CD1c-positive myeloid dendritic cell (primary cell): ENCODE results near the gene SEC24A.
A peak's percentile ranks its signal among the peaks of the same experiment; 100 is the strongest.
"Not testable (repeated sequence)": the region's sequence is repeated elsewhere in the genome, so short reads cannot be mapped to it uniquely, and the experiment has no call there.

Experiments
- DNase-seq: peaks from one replicate; pipeline ENCODE4 v3.0.0-alpha.2; 2016; ENCODE audit errors: extremely low spot score

Gene SEC24A

GRCh38 chr5:134741052-134741451 lies 92.5 kb downstream of the SEC24A start:
- DNase-seq: no peak

- no peak for DNase-seq
Measured at GRCh38 chr5:134742134-134742533, 93.5 kb downstream of the SEC24A start.

DNA sequence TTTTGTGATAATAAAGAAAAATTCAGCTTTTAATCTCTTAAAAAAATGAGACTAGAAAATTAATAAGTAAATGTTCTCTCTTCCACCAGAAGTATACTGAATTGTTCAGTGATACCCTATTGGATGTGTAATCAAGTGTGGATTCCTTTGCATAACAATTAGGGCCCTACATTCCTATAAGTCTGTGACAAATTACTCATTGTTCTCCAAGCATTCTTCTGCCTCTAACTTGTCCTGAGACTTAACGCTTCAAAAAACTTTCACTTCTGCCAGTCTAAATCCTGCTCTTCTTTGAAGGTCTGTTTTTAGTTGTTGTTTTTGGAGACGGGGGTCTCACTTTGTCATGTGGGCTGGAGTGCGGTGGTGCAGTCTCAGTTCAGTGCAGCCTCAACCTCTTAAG lies 100.8 kb downstream of the SEC24A start:
- no peak for DNase-seq

DNA sequence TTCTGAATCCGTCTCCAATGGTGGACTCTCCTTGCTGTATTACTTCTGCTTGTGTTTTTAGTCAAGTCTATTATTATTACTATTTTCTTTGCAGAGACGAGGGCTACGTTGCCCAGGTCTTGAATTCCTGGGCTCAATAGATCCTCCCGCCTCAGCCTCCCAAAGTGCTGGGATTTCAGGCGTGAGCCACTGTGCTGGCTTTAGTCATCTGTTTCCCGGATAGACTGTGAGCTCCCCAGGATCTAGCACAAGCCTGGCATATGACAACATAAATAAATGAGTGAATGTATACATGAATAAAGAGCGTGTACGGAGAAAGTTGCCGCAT lies 109.6 kb downstream of the SEC24A start:
- no peak for DNase-seq

GRCh38 chr5:134758504-134759341 lies 110.1 kb downstream of the SEC24A start, which contains the start of gene DDX46:
TSS of gene DDX46 (plus strand) at chr5:134758779. CDS start at chr5:134758939, 160 bp downstream.
- DNase-seq: peak; percentile 96

DNA sequence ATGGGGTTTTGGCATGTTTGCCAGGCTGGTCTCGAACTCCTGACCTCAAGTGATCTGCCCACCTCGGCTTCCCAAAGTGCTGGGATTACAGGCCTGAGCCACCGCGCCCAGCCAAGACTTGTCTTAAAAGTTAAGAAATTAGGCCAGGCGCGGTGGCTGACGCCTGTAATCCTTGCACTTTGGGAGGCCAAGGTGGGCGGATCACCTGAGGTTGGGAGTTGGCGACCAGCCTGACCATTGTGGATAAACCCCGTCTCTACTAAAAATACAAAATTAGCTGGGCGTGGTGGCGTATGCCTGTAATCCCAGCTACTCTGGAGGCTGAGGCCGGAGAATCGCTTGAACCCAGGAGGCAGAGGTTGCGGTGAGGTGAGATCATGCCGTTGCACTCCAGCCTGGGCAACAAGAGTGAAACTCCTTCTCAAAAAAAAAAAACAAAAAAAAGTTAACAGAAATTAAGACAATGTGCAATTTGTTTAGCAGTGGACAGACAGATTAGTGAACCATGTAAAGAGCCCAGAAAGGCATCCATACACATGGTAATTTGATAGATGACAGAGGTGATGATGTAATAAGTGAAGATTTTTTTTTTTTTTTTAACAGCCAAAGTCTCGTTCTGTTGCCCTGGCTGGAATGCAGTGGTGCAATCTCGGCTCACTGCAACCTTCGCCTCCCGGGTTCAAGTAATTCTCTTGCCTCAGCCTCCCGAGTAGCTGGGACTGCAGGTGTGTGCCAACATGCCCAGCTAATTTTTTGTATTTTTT lies 119.1 kb downstream of the SEC24A start:
- DNase-seq: not testable (repeated sequence)

DNA sequence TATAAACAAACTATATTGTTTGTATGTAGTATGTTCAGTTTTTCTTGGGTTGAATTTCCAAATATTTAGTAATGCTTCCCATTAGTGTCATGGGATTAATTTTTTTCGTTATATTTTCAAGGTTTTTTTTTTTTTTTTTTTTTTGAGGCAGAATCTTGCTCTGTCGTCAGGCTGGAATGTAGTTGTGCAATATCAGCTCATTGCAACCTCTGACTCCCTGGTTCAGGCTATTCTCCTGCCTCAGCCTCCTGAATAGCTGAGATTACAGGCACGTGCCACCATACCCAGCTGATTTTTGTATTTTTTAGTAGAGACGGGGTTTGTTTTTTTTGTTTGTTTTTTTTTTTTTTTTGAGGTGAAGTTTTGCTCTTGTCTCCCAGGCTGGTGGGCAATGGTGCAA lies 120.6 kb downstream of the SEC24A start:
- DNase-seq: no peak

DNA sequence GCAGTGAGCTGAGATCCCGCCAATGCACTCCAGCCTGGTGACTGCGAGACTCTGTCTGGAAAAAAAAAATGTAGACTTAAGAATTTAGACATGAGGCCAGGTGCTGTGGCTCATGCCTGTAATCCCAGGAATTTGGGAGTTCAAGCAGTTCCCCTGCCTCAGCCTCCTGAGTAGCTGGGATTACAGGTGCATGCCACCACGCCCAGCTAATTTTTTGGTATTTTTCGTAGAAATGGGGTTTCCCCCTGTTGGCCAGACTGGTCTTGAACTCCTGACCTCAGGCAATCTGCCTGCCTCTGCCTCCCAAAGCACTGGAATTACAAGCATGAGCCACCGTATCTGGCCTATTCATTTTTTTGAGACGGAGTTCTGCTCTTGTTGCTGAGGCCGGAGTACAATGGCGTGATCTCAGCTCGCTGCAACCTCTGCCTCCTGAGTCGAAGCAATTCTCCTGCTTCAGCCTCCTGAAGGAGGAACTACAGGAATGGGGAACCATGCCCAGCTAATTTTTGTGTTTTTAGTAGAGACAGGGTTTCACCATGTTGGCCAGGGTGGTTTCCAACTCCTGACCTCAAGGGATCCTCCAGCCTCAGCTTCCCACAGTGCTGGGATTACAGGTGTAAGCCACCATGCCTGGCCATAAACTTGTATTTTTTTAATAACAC lies 124.0 kb downstream of the SEC24A start:
- peak; percentile 45 for DNase-seq

GRCh38 chr5:134777366-134777765 lies 128.8 kb downstream of the SEC24A start:
- DNase-seq: no peak
